Tibial nerve (tissue), 4 donors: ENCODE data around the gene BRSK2. TPM values are rescaled to one million over a fixed set of nuclear protein-coding genes. Genes with fewer than 3 reads are reported as not detected.

ENCODE experiments used
- DNase-seq, 2 donors: peaks; one replicate each; pipeline ENCODE4 v3.0.0-alpha.2; 2019; ENCODE audit warnings: low spot score in 2 of 2
- H3K27ac ChIP-seq, 4 donors: fragments of 200-600 bp; sonication (generic) in 3 of 4; one replicate each; pipeline ENCODE4 v1.5.1; 2017 to 2019; ENCODE audit warnings: mild to moderate bottlenecking in 1 of 4
- H3K27me3 ChIP-seq, 2 donors: fragments of 200-600 bp; sonication (generic) in 1 of 2; one replicate each; pipeline versions ENCODE4 v1.5.1 to v1.6.0; 2017 to 2019
- H3K36me3 ChIP-seq, 3 donors: fragments of 200-600 bp; sonication (generic); one replicate each; pipeline ENCODE4 v1.5.1; 2018 to 2019
- H3K4me1 ChIP-seq, 4 donors: fragments of 200-600 bp; sonication (generic) in 3 of 4; one replicate each; pipeline ENCODE4 v1.5.1; 2017 to 2019
- H3K4me3 ChIP-seq, 4 donors: fragments of 200-600 bp; sonication (generic) in 3 of 4; one replicate each; pipeline ENCODE4 v1.5.1; 2017 to 2019; ENCODE audit warnings: mild to moderate bottlenecking in 1 of 4, moderate library complexity in 1 of 4
- H3K9me3 ChIP-seq, 4 donors: fragments of 200-600 bp; sonication (generic) in 3 of 4; one replicate each; pipeline ENCODE4 v1.5.1; 2017 to 2019
- CTCF ChIP-seq, 5 experiments: fragments of 200-600 bp in 3 of 5; fragments of 450-650 bp in 2 of 5; sonication (generic) in 3 of 5; IDR thresholded peaks; one replicate each; pipeline ENCODE4 v1.5.1; 2016 to 2019; ENCODE audit warnings: antibody characterized with exemption in 5 of 5, mild to moderate bottlenecking in 3 of 5, moderate library complexity in 2 of 5
- EP300 ChIP-seq, 2 donors: sonication (generic); formaldehyde crosslinking; IDR thresholded peaks; one replicate each; pipeline ENCODE4 v1.6.1; 2017; ENCODE audit warnings: antibody characterized with exemption in 2 of 2, mild to moderate bottlenecking in 1 of 2
- POLR2A ChIP-seq, 2 donors: fragments of 450-650 bp; IDR thresholded peaks; one replicate each; pipeline ENCODE4 v1.6.1; 2017; ENCODE audit warnings: antibody characterized with exemption in 2 of 2, mild to moderate bottlenecking in 2 of 2, moderate library complexity in 2 of 2
- whole genome bisulfite sequencing, 2 donors: methylation state at CpG; one replicate each; pipeline ENCODE4 v1.1.5; 2018; 5-methylcytosine and 5-hydroxymethylcytosine counted together
- total RNA-seq, 4 donors: library from RNA; depleted of rRNA; stranded (reverse); fragments of >200 nt; gene quantifications; one replicate each; pipeline ENCODE4 v1.1.0, GENCODE V29; 2016

BRSK2 gene
- total RNA-seq, 4 donors from 2014 or later, result 2.4 to 7.8 (median 4.6) TPM

DNA sequence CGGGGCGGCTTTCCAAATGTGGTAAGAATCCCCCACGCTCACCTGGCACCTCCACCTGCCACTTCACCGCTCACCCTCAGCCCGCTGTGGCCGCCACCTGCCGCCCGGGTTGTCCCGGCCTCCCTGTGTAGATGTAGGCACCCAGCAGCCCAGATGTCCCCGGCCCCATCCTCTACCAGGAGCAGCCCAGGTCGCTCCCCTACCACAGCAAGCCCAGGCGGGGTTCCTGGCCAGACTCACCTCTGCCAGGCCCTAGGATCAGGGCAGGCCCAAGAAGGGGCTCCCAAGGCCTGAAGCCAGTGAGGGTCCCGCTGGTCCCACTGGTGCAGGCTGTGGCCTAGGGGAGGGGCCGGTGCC is 69.5 kb downstream of the BRSK2 start:
- TF ChIP-seq POLR2A (IDR thresholded peaks at IDR 0.05) (no peak), CTCF (IDR thresholded peaks at IDR 0.05) (no peak), EP300 (IDR thresholded peaks at IDR 0.05) (no peak)
- peak overlapping the region; percentile 87 to 97 (median 91) for H3K27ac ChIP-seq
- H3K9me3 ChIP-seq, result peaks cover 0 to 2% (median 0%) of the 10 kb centered on the region in 4 donors
- WGBS, 2 donors, result 52 to 63% methylated on average over 6 to 13 of the region's 14 CpGs
- DNase-seq, result no peak
- H3K27me3 ChIP-seq, result no peaks in the 10 kb centered on the region
- peaks cover 0 to 20% (median 0%) of the 10 kb centered on the region in 3 donors for H3K36me3 ChIP-seq
- peaks cover 0 to 49% (median 20%) of the 10 kb centered on the region in 4 donors for H3K4me1 ChIP-seq
- peak overlapping the region; percentile 21 to 46 (median 36) for H3K4me3 ChIP-seq

- DNase-seq, result no peak
- Histone ChIP-seq H3K4me1 (peaks cover 0 to 49% (median 20%) of the 10 kb centered on the region in 4 donors), H3K4me3 (peak overlapping the region; percentile 21 to 46 (median 36)), H3K27ac (peak overlapping the region; percentile 87 to 97 (median 91)), H3K36me3 (peaks cover 0 to 27% (median 0%) of the 10 kb centered on the region in 3 donors), H3K9me3 (peaks cover 0 to 8% (median 0%) of the 10 kb centered on the region in 4 donors), H3K27me3 (no peaks in the 10 kb centered on the region)
- TF ChIP-seq CTCF (IDR thresholded peaks at IDR 0.05) (no peak), EP300 (IDR thresholded peaks at IDR 0.05) (no peak), POLR2A (IDR thresholded peaks at IDR 0.05) (no peak)
- WGBS, 2 donors, result 29 to 33% methylated on average over 22 to 29 of the region's 29 CpGs
Measured at GRCh38 chr11:1459764-1460395, 70.1 kb downstream of the BRSK2 start.

DNA sequence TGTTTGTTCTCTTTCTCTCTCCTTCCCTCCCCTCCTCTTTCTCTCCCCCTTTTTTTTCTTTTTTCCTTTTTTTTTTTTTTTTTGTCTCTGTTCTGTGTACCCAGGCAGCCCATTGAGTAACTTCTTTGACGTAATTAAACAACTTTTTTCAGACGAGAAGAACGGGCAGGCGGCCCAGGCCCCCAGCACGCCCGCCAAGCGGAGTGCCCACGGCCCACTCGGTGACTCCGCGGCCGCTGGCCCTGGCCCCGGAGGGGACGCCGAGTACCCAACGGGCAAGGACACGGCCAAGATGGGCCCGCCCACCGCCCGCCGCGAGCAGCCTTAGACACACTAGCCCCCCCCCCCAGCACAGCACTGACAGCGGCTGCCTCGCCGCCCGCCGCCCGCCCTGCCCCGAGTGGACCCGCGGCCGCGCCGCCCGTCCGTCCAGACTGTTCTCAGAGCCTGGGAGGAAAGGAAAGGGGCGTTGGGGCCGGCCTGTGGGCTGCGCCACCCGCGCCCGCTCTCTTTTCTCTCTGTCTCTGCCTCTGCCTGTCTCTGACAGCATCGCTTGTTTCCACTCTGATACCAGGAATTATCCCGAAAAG is 70.8 kb downstream of the BRSK2 start:
- peak in 1 of 2 donors; percentile 89 for TF ChIP-seq EP300 (IDR thresholded peaks at IDR 0.05)
- no peak for TF ChIP-seq CTCF (IDR thresholded peaks at IDR 0.05)
- peak overlapping the region; percentile 87 to 97 (median 91) for H3K27ac ChIP-seq
- H3K27me3 ChIP-seq, result no peaks in the 10 kb centered on the region
- peaks cover 0 to 8% (median 0%) of the 10 kb centered on the region in 4 donors for H3K9me3 ChIP-seq
- H3K36me3 ChIP-seq, result peaks cover 0 to 33% (median 0%) of the 10 kb centered on the region in 3 donors
- peak overlapping the region; percentile 21 to 46 (median 29) for H3K4me3 ChIP-seq
- H3K4me1 ChIP-seq, result peaks cover 0 to 49% (median 20%) of the 10 kb centered on the region in 4 donors
- 48 to 57% methylated on average over 23 to 41 of the region's 44 CpGs for WGBS, 2 donors
- DNase-seq, result peak; percentile 22 to 46

DNA sequence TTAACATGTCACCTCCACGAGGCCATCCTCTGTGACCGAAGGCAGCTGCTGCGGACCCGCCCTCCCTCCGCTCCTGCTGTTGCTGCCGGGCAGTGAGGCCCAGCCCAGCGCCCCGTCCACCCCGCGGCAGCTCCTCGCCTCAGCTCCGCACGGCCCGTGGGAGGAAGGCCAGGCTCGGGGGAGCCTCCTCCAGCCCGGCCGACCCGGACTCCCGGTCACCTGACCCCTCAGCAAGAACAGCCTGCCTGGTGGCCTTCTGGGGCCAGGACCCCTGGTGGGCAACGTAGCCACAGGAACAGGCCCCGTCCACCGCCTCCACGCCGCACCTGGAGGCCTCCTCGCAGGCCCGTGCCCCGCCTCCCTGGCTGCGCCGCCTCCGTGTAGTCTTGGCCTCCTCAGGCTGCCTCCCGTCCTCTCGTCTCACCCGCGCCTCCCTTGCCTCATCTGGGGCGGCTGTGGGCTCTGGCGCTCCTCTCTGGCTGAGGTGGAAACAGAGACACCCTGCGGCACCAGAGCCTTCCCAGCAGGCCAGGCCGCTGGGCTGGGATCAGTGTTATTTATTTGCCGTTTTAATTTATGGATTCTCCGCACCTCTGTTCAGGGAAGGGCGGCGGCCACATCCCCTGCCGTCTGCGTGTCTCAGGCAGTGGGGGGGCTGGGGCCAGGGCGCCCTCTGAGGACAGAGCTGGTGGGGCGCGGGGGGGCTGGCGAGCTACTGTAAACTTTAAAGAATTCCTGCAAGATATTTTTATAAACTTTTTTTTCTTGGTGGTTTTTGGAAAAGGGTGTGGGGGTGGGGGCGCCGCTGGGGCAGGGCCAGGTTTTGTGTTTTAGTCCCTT is 71.5 kb downstream of the BRSK2 start:
- Histone ChIP-seq H3K4me1 (peaks cover 0 to 49% (median 20%) of the 10 kb centered on the region in 4 donors), H3K9me3 (peaks cover 0 to 8% (median 0%) of the 10 kb centered on the region in 4 donors), H3K4me3 (peak overlapping the region; percentile 5 to 46 (median 26)), H3K27me3 (no peaks in the 10 kb centered on the region), H3K36me3 (peaks cover 0 to 39% (median 0%) of the 10 kb centered on the region in 3 donors), H3K27ac (peak overlapping the region; percentile 87 to 97 (median 91))
- no peak for DNase-seq
- TF ChIP-seq EP300 (IDR thresholded peaks at IDR 0.05), result peak in 1 of 2 donors; percentile 54
- no peak for TF ChIP-seq CTCF (IDR thresholded peaks at IDR 0.05)
- no peak for TF ChIP-seq POLR2A (IDR thresholded peaks at IDR 0.05)
- 66% methylated on average over 48 to 50 of the region's 50 CpGs for WGBS, 2 donors
